Measurements from ENCODE around the gene TMEM165. TPM values are rescaled to one million over a fixed set of nuclear protein-coding genes. Genes with fewer than 3 reads are reported as not detected.

Gene TMEM165
- polyA plus RNA-seq, 1 donor from 2014 or later, result 102 TPM

- Histone ChIP-seq H2AFZ (ENCODE audit: low read depth, low read length) (no peak overlapping the region), H3K36me3 (ENCODE audit: insufficient read depth, low read length) (peaks cover 4% of the 10 kb centered on the region), H3K27me3 (ENCODE audit: insufficient read depth, low read depth, low read length) (peaks cover 2% of the 10 kb centered on the region), H4K20me1 (ENCODE audit: insufficient read depth) (no peaks in the 10 kb centered on the region), H3K9ac (ENCODE audit: low read length) (no peak overlapping the region), H3K9me2 (ENCODE audit: insufficient read depth, low read length) (no peaks in the 10 kb centered on the region), H3F3A (ENCODE audit: insufficient read depth, low read length, poor library complexity, severe bottlenecking) (no peaks in the 10 kb centered on the region), H3K79me2 (replicated peaks; ENCODE audit: insufficient read depth, low read length) (peaks cover 55% of the 10 kb centered on the region), H3K27ac (ENCODE audit: low read length) (no peak overlapping the region), H3K4me3 (ENCODE audit: low read length) (peak overlapping the region; percentile 73), H3K4me2 (ENCODE audit: low read length) (peak overlapping the region; percentile 38), H3K9me3 (ENCODE audit: low read length) (no peaks in the 10 kb centered on the region)
- TF ChIP-seq TAF1 (IDR thresholded peaks at IDR 0.05; ENCODE audit: low read depth) (no peak), MXI1 (conservative IDR thresholded peaks at IDR 0.05; ENCODE audit: poor library complexity, severe bottlenecking) (no peak), EZH2 (IDR thresholded peaks at IDR 0.05; ENCODE audit: borderline replicate concordance, insufficient read depth, low read length, poor library complexity, severe bottlenecking) (no peak), REST (IDR thresholded peaks at IDR 0.05; ENCODE audit: borderline replicate concordance) (no peak), CTCF (IDR thresholded peaks at IDR 0.05; ENCODE audit: poor library complexity, severe bottlenecking) (no peak), SMC3 (conservative IDR thresholded peaks at IDR 0.05; ENCODE audit: poor library complexity) (no peak)
Measured at GRCh38 chr4:55399581-55399980, 3.8 kb downstream of the TMEM165 start.

- peaks cover 59% of the 10 kb centered on the region for H3K79me2 ChIP-seq (replicated peaks; ENCODE audit: insufficient read depth, low read length)
- H3K4me3 ChIP-seq (ENCODE audit: low read length), result no peak overlapping the region
- no peaks in the 10 kb centered on the region for H3K9me3 ChIP-seq (ENCODE audit: low read length)
- no peak for TF ChIP-seq EZH2 (IDR thresholded peaks at IDR 0.05; ENCODE audit: borderline replicate concordance, insufficient read depth, low read length, poor library complexity, severe bottlenecking)
- TF ChIP-seq REST (IDR thresholded peaks at IDR 0.05; ENCODE audit: borderline replicate concordance), result no peak
- H3F3A ChIP-seq (ENCODE audit: insufficient read depth, low read length, poor library complexity, severe bottlenecking), result no peaks in the 10 kb centered on the region
- H2AFZ ChIP-seq (ENCODE audit: low read depth, low read length), result no peak overlapping the region
- H3K9me2 ChIP-seq (ENCODE audit: insufficient read depth, low read length), result no peaks in the 10 kb centered on the region
- no peaks in the 10 kb centered on the region for H3K27me3 ChIP-seq (ENCODE audit: insufficient read depth, low read depth, low read length)
- H3K4me2 ChIP-seq (ENCODE audit: low read length), result no peak overlapping the region
- no peak overlapping the region for H3K9ac ChIP-seq (ENCODE audit: low read length)
- no peaks in the 10 kb centered on the region for H4K20me1 ChIP-seq (ENCODE audit: insufficient read depth)
- H3K27ac ChIP-seq (ENCODE audit: low read length), result no peak overlapping the region
- H3K36me3 ChIP-seq (ENCODE audit: insufficient read depth, low read length), result peaks cover 17% of the 10 kb centered on the region
Measured at GRCh38 chr4:55405073-55405472, 9.3 kb downstream of the TMEM165 start.
